ENCODE data around the gene FUT9.
"Not testable (repeated sequence)": the region's sequence is repeated elsewhere in the genome, so short reads cannot be mapped to it uniquely, and the experiment has no call there.

GRCh38 chr6:96260787-96261430 lies 245.1 kb downstream of the FUT9 start:
- not testable (repeated sequence) for TF ChIP-seq NR2C1 (IDR thresholded peaks at IDR 0.05); CTCF (IDR thresholded peaks at IDR 0.05 in 2 of 3, conservative IDR thresholded peaks at IDR 0.05 in 1 of 3; ENCODE audit: control insufficient read depth in 2 of 3, extremely low read depth in 1 of 3, insufficient read depth in 1 of 3, low read depth in 3 of 3, low read length in 3 of 3); RAD21 (IDR thresholded peaks at IDR 0.05; ENCODE audit: insufficient read depth, low read depth, low read length); TBL1XR1 (IDR thresholded peaks at IDR 0.05; ENCODE audit: low read depth, low read length); SREBF2 (IDR thresholded peaks at IDR 0.05; ENCODE audit: low read length); CHD1 (IDR thresholded peaks at IDR 0.05; ENCODE audit: low read depth, low read length); EZH2 (IDR thresholded peaks at IDR 0.05; ENCODE audit: borderline replicate concordance, control insufficient read depth, low read depth, low read length); SP1 (IDR thresholded peaks at IDR 0.05; ENCODE audit: low read depth, low read length); EP300 (IDR thresholded peaks at IDR 0.05; ENCODE audit: borderline replicate concordance in 1 of 2, control insufficient read depth in 1 of 2, low read depth in 2 of 2, low read length in 2 of 2); SMC3 (IDR thresholded peaks at IDR 0.05; ENCODE audit: borderline replicate concordance, low read length); NBN (IDR thresholded peaks at IDR 0.05); IKZF1 (conservative IDR thresholded peaks at IDR 0.05); ZBTB33 (IDR thresholded peaks at IDR 0.05)

All from GM12878 (cell line).